HepG2 (cell line): ENCODE results near the gene DLL1. TPM values are rescaled to one million over a fixed set of nuclear protein-coding genes. Genes with fewer than 3 reads are reported as not detected.
A peak's percentile ranks its signal among the peaks of the same experiment; 100 is the strongest.

Source experiments
- CBFB ChIP-seq: sonication (generic); formaldehyde crosslinking; IDR thresholded peaks from 2 replicates; pipeline ENCODE4 v1.4.0; 2020; ENCODE audit warnings: missing genetic modification reagents
- EHMT2 ChIP-seq: fragments of 200-600 bp; sonication (generic); IDR thresholded peaks from 2 replicates; pipeline ENCODE4 v1.7.0; 2017; ENCODE audit warnings: antibody characterized with exemption, low read depth, low read length, borderline replicate concordance
- ETS1 ChIP-seq: sonication (generic); formaldehyde crosslinking; IDR thresholded peaks from 2 replicates; pipeline ENCODE4 v1.4.0; 2020; ENCODE audit warnings: missing genetic modification reagents
- GABPB1 ChIP-seq: IDR thresholded peaks from 2 replicates; pipeline ENCODE4 v1.6.1; 2016; ENCODE audit warnings: mild to moderate bottlenecking, missing genetic modification reagents, moderate library complexity, missing compliant biosample characterization
- JARID2 ChIP-seq: sonication (generic); formaldehyde crosslinking; IDR thresholded peaks from 2 replicates; pipeline ENCODE4 v1.8.1; 2023; ENCODE audit warnings: missing genetic modification reagents, inconsistent platforms; ENCODE audit not compliant: insufficient replicate concordance
- MAX ChIP-seq: IDR thresholded peaks from 2 replicates; pipeline ENCODE4 v1.6.1; 2012; ENCODE audit warnings: inconsistent platforms
- MIER2 ChIP-seq: IDR thresholded peaks from 2 replicates; pipeline ENCODE4 v1.6.1; 2016; ENCODE audit warnings: missing biosample characterization, missing genetic modification reagents
- PCBP2 ChIP-seq: fragments of 200-400 bp; formaldehyde crosslinking; optimal IDR thresholded peaks from 2 replicates; pipeline ENCODE3; 2018; ENCODE audit warnings: low read length, low read depth; ENCODE audit not compliant: poor library complexity, severe bottlenecking
- SAP130 ChIP-seq: IDR thresholded peaks from 2 replicates; pipeline ENCODE4 v1.6.1; 2016; ENCODE audit warnings: low read depth
- SMARCE1 ChIP-seq: fragments of 450-650 bp; IDR thresholded peaks from 2 replicates; pipeline ENCODE4 v1.6.1; 2017; ENCODE audit warnings: borderline replicate concordance
- SRSF9 ChIP-seq: fragments of 200-400 bp; formaldehyde crosslinking; IDR thresholded peaks from 2 replicates; pipeline ENCODE4 v1.6.1; 2018; ENCODE audit warnings: borderline replicate concordance, mild to moderate bottlenecking, low read depth, low read length; ENCODE audit not compliant: insufficient read depth, poor library complexity, severe bottlenecking
- TFAP4 ChIP-seq: sonication (generic); IDR thresholded peaks from 2 replicates; pipeline ENCODE4 v1.6.1; 2016; ENCODE audit warnings: low read depth, borderline replicate concordance
- ZNF513 ChIP-seq: sonication (generic); formaldehyde crosslinking; conservative IDR thresholded peaks from 2 replicates; pipeline ENCODE4 v1.5.0; 2020; ENCODE audit warnings: missing genetic modification reagents
- ZNF557 ChIP-seq: sonication (generic); formaldehyde crosslinking; IDR thresholded peaks from 2 replicates; pipeline ENCODE4 v1.4.0; 2020; ENCODE audit warnings: missing genetic modification reagents
- ZNF687 ChIP-seq: sonication (generic); formaldehyde crosslinking; IDR thresholded peaks from 2 replicates; pipeline ENCODE4 v1.5.1; 2020; ENCODE audit warnings: mild to moderate bottlenecking, missing genetic modification reagents, moderate library complexity
- ZNF790 ChIP-seq: sonication (generic); formaldehyde crosslinking; IDR thresholded peaks from 2 replicates; pipeline ENCODE4 v1.8.0; 2022; ENCODE audit warnings: missing genetic modification reagents, mild to moderate bottlenecking, borderline replicate concordance
- ZNF800 ChIP-seq: sonication (generic); formaldehyde crosslinking; IDR thresholded peaks from 2 replicates; pipeline ENCODE4 v1.4.0; 2020; ENCODE audit warnings: missing genetic modification reagents
- ZSCAN12 ChIP-seq: sonication (generic); formaldehyde crosslinking; IDR thresholded peaks from 2 replicates; pipeline ENCODE4 v1.9.0; 2021; ENCODE audit warnings: mild to moderate bottlenecking, missing genetic modification reagents
- polyA plus RNA-seq, 8 experiments: library from polyadenylated mRNA; depleted of rRNA in 3 of 8; stranded (reverse) in 7 of 8; unstranded in 1 of 8; fragments of >200 nt; fragmentation: Illumina TruSeq in 4 of 8; extraction: Trizol in 4 of 8; gene quantifications; 2 replicates each; pipeline versions ENCODE4 v1.2.1 to v1.2.3, GENCODE V29; 2011 to 2016; ENCODE audit warnings: low read depth in 4 of 8, missing spikeins in 1 of 8, mixed read lengths in 1 of 8; ENCODE audit not compliant: insufficient read depth in 1 of 8
- total RNA-seq, 5 experiments: library from RNA; depleted of rRNA; stranded (reverse); fragments of >200 nt; fragmentation: Illumina TruSeq; extraction: Trizol; gene quantifications; 2 replicates each; pipeline ENCODE4 v1.2.3, GENCODE V29; 2016; ENCODE audit warnings: low read depth in 1 of 5

DLL1 gene
- total and polyA plus RNA-seq, 2 of the 13 experiments (the other 11 are each of a cell fraction or from before 2014, with no cell fraction given) = not detected

GRCh38 chr6:170265655-170266054 lies 25.2 kb downstream of the DLL1 start (continued):
- no peak for TF ChIP-seq SRSF9
- no peak for TF ChIP-seq SMARCE1
- TF ChIP-seq SAP130 (CRISPR knock-in tag) = peak; percentile 55; the same call in 1 of the 2 replicates
- no peak for TF ChIP-seq CBFB
- no peak for TF ChIP-seq ZNF800 (CRISPR knock-in tag)
- TF ChIP-seq GABPB1 (CRISPR knock-in tag) = 0 out of 2 replicates have a peak, but pooled peaks have one; percentile 17
- no peak for TF ChIP-seq EHMT2
- peak; percentile 57; the same call in 1 of the 2 replicates for TF ChIP-seq TFAP4
- TF ChIP-seq ZNF687 (CRISPR knock-in tag) = peak; percentile 52
- peak; percentile 61 for TF ChIP-seq MAX
- no peak for TF ChIP-seq ZNF790
- TF ChIP-seq ZNF557 (CRISPR knock-in tag) = no peak
- TF ChIP-seq MIER2 (CRISPR knock-in tag) = no peak
- TF ChIP-seq ZSCAN12 (CRISPR knock-in tag) = no peak
- TF ChIP-seq ETS1 = no peak
- no peak for TF ChIP-seq ZNF513
- no peak for TF ChIP-seq PCBP2
- TF ChIP-seq JARID2 (CRISPR knock-in tag) = no peak
